Vagina (tissue), 2 donors: ENCODE data around the gene ZNF518B.

Experiments used
- CTCF ChIP-seq, 3 experiments: fragments of 450-650 bp in 2 of 3; fragments of 200-600 bp in 1 of 3; sonication (generic) in 1 of 3; IDR thresholded peaks; one replicate each; pipeline ENCODE4 v1.5.1; 2017 to 2019; ENCODE audit warnings: antibody characterized with exemption in 3 of 3, mild to moderate bottlenecking in 2 of 3, moderate library complexity in 2 of 3
- POLR2A ChIP-seq, 2 donors: fragments of 450-650 bp; IDR thresholded peaks; one replicate each; pipeline ENCODE4 v1.6.1; 2017; ENCODE audit warnings: antibody characterized with exemption in 2 of 2, mild to moderate bottlenecking in 2 of 2, moderate library complexity in 2 of 2

- TF ChIP-seq POLR2A (IDR thresholded peaks at IDR 0.05), result no peak
- TF ChIP-seq CTCF (IDR thresholded peaks at IDR 0.05), result no peak
Measured at GRCh38 chr4:10454726-10455125, 2.5 kb downstream of the ZNF518B start.
